Dermis blood vessel endothelial cell (primary cell): ENCODE data around the gene RCC1. TPM values are rescaled to one million over a fixed set of nuclear protein-coding genes. Genes with fewer than 3 reads are reported as not detected.
"Not testable (repeated sequence)": the region's sequence is repeated elsewhere in the genome, so short reads cannot be mapped to it uniquely, and the experiment has no call there.

Experiments
- DNase-seq: peaks from one replicate; pipeline ENCODE4 v3.0.0; 2010
- total RNA-seq: library from RNA; depleted of rRNA; stranded (reverse); fragments of >200 nt; gene quantifications from 2 replicates; pipeline ENCODE4 v1.2.3, GENCODE V29; 2014

The RCC1 gene, protein sequence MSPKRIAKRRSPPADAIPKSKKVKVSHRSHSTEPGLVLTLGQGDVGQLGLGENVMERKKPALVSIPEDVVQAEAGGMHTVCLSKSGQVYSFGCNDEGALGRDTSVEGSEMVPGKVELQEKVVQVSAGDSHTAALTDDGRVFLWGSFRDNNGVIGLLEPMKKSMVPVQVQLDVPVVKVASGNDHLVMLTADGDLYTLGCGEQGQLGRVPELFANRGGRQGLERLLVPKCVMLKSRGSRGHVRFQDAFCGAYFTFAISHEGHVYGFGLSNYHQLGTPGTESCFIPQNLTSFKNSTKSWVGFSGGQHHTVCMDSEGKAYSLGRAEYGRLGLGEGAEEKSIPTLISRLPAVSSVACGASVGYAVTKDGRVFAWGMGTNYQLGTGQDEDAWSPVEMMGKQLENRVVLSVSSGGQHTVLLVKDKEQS
- total RNA-seq = 54.5 and 99.4 TPM in 2 replicates

DNA sequence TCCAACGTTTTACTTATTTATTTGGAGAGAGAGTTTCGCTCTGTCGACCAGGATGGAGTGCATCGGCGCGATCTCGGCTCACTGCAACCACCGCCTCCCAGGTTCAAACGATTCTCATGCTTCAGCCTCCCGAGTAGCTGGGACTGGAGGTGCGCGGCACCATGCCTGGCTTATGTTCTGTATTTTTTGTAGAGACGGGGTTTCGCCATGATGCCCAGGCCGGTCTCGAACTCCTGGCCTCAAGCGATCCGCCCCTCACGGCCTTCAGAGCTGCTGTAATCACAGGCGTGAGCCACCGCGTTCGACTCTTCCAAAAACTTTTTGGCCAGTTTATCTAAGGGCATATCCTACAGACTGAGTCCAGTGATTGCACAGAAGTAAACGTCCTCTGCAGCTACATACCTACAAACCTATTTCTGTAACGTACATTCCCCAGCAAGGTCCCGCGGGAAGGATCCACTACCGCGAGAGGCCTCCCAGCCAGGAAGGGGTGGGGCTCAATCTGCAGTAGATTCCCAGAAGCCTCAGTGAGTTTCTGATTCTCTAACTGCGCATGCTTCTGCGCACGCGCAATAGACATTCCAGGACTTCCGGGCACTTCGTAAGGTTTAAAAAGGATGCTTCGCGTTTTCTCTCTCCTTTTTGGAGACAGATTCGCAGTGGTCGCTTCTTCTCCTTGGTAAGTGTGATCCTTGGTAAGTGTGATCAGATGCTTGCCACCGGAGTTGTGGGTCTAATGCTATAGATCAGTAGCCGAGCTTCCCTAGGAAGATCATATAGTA, at the start of gene RCC1:
RCC1 (plus strand) TSS at position 638 of the 782 bp plus-strand sequence. CDS start 23,824 bp downstream, outside the sequence.
- peak; percentile 99 for DNase-seq

GRCh38 chr1:28456078-28456477, 49.8 kb upstream of the RCC1 start:
- DNase-seq = peak; percentile 95

- DNase-seq = peak; percentile 33
These were observed 48.2 kb upstream of the RCC1 start for GRCh38 chr1:28457678-28458077.

- DNase-seq = peak; percentile 63
These were observed 47.3 kb upstream of the RCC1 start for GRCh38 chr1:28458237-28459228.

GRCh38 chr1:28466226-28466778, 39.5 kb upstream of the RCC1 start:
- DNase-seq = no peak

- DNase-seq = no peak
These were observed 35.7 kb upstream of the RCC1 start for GRCh38 chr1:28470146-28470545.

DNA sequence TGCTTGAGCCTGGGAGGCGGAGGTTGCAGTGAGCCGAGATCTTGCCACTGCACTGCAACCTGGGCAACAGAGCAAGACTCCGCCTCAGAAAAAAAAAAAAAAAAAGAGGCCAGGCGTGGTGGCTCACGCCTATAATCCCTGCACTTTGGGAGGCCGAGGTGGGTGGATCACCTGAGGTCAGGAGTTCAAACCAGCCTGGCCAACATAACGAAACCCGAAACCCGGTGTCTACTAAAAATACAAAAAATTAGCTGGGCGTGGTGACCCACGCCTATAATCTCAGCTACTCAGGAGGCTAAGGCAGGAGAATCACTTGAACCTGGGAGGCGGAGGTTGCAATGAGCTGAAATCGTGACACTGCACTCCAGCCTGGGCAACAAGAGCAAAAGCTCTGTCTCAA, 26.3 kb upstream of the RCC1 start:
- not testable (repeated sequence) for DNase-seq

GRCh38 chr1:28480308-28480707, 25.5 kb upstream of the RCC1 start:
- no peak for DNase-seq

DNA sequence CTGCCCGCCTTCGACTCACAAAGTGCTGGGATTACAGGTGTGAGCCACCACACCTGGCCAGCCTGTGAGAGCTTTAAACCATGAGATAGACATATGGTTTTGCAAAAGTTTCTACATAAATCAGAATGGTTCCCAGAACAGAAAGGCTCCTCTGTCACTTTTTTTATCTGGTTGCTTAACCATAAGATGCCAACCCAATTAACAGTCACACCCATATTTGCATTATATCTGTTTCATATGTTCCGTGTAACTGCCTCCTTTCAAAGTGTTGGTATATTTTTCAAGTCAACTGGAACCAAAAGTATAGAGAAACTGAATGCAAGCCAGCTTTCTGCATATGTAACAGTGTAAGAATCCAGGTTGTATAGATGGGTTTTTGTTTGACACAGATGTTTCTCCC, 23.7 kb upstream of the RCC1 start:
- no peak for DNase-seq

- no peak for DNase-seq
These were observed 23.1 kb upstream of the RCC1 start for GRCh38 chr1:28482702-28483101.

GRCh38 chr1:28494737-28495136, 11.1 kb upstream of the RCC1 start:
- no peak for DNase-seq

DNA sequence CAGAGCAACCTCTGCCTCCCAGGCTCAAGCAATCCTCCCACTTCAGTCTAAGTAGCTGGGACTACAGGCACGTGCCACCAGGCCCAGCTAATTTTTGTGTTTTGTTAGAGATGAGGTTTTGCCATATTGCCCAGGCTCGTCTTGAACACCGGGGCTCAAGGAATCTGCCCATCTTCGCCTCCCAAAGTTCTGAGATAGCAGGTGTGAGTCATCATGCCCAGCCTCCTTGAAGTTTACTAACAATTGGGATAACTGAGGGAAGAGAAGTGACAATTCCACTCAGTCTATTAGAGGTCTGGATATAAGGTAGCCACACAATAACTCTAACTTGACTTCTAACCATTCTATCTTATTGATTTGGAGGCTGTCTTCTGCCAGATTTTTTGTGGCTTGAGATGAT, 6.3 kb upstream of the RCC1 start:
- DNase-seq = no peak

- no peak for DNase-seq
These were observed 3.9 kb upstream of the RCC1 start for GRCh38 chr1:28501925-28502324.

- DNase-seq = no peak
These were observed 2.7 kb upstream of the RCC1 start for GRCh38 chr1:28503117-28503516.

DNA sequence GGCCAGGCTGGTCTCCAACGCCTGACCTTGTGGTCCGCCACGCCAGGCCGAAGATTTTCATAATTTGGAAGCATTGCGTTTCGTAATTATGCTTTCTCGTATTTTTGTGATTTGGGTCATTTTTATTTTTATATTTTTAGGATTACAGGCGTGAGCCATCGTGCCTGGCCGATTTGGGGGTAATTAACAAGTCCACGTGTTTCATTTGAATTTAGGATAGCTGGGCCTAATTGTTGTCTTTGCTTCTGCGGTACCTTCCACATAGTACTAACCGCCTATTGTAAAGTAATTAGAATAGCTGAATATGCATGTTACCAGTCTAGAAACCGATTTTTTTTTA, 1.0 kb downstream of the RCC1 start:
- no peak for DNase-seq

DNA sequence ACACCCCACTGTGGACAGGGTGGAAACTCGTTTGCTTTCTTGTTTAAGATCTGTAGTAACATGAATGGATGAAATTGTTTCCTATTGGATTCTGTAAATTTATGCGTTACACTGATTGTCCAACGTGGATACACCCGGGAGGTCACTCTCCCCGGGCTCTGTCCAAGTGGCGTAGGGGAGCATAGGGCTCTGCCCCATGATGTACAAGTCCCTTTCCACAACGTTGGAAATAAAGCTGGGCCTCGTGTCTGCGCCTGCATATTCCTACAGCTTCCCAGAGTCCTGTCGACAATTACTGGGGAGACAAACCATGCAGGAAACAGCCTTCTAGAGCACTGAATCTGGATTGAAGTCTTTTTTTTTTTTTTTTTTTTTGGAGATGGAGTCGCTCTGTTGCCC, 1.4 kb downstream of the RCC1 start:
- peak; percentile 28 for DNase-seq

GRCh38 chr1:28507646-28508434, 2.0 kb downstream of the RCC1 start:
- no peak for DNase-seq

- DNase-seq = no peak
These were observed 2.6 kb downstream of the RCC1 start for GRCh38 chr1:28508435-28508754.

DNA sequence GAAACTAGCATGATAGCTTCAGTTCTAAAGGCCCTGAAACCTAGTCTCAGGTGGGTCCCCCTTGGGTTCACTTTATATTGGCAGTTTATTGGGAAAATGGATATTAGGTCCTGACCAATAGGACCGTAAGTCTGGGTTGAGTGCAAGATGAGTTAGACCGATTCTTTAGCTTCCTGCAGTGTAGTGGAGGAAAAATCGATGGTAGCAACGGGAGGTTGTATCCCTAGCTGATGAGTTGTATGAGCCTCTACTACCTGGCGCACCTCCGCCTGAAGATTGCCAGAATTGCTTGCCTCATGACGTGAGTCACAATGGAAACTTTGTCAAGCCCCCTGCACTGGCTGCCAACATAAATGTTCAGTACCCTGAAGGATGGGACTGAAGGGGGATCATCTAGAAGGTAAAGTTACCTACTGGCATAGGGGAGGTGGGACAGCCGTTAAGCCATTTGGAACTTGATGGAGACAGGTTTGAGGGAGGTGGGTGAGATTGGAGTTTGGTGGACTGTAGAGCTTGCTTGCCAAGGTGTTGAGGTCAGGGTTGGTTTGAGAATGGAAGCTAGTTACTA, 3.9 kb downstream of the RCC1 start:
- peak; percentile 40 for DNase-seq

DNA sequence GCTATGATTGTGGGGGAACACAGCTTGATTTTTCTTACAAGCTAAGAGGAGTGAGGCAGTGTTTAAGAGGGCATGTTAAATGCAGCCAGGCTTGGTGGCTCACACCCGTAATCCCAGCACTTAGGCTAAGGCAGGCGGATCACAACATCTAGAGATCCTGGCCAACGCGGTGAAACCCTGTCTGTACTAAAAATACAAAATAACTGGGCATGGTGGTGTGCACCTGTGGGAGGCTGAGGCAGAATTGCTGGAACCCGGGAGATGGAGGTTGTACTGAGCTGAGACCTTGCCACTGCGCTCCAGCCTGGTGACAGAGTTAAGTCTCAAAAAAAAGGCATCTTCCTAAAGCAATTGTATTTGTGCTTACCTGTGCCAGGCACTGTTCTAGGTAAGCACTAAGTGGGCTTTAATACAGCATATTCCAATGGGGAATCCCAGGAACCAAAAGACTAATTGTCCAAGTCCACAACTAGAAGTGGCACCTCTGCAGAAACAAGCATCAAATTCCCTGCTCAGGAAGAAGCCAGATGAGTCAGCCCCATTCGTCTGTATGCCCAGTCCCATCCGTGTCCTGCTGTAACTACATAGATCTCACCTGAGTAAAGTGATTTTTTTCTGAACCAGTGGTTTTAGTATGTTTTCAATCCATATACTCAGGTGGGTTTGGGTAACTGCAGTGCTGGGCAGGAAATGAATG, 4.6 kb downstream of the RCC1 start:
- DNase-seq = peak; percentile 61

DNA sequence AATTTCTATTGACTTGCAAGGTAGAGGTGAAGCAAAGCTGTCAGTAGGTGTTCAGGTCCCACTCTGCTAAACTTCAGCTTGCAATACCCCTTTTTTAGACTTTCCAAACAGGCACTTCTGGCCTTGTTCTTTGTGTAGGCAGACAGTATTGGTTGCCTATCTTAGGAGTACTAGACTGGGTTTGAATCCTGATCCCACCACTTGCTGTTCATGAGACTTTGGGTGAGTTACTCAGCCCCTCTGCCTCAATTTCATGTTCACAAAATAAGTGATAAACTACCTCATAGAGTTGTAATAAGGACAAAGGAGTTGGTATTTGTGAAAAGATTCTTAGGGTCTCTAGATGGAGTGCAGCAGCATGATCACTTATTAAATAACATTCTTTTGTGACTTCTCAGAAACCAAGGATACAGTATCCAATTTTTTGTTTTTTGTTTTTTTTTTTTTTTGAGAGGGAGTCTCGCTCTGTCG, 5.2 kb downstream of the RCC1 start:
- peak; percentile 5 for DNase-seq
